ENCODE measurements around the gene GOLPH3. TPM values are rescaled to one million over a fixed set of nuclear protein-coding genes. Genes with fewer than 3 reads are reported as not detected.

GOLPH3 gene
- total and polyA plus RNA-seq, 4 donors, result 64.1 to 116 (median 68.5) TPM

DNA sequence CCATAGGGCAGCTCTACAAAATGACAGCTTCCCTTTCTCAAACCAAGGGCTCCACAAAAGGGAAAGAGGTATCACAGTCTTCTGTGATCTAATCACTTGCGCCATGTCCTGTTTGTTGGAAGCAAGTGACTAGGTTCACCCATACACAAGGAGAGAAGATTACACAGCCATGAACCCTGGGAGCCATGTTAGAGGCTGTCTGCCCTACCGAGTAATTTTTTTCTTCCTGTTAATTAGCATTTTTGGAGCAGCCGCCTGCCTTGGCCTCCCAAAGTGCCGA, 33.2 kb upstream of the GOLPH3 start:
- H3K27me3 ChIP-seq (ENCODE audit: control insufficient read depth in 4 of 4, insufficient read depth in 4 of 4, low read length in 3 of 4), result no peaks in the 10 kb centered on the region
- no peak overlapping the region for H3K4me3 ChIP-seq (ENCODE audit: low read depth in 1 of 3, low read length in 3 of 3)
- no peak for TF ChIP-seq FOXA1 (IDR thresholded peaks at IDR 0.05)
- no peak for TF ChIP-seq MAX (IDR thresholded peaks at IDR 0.05)
- TF ChIP-seq HNF4A (conservative IDR thresholded peaks at IDR 0.05), result no peak
- TF ChIP-seq EGR1 (IDR thresholded peaks at IDR 0.05; ENCODE audit: low read depth in 2 of 2), result no peak
- no peak for TF ChIP-seq HNF4G (IDR thresholded peaks at IDR 0.05)
- TF ChIP-seq, protein P1, sequence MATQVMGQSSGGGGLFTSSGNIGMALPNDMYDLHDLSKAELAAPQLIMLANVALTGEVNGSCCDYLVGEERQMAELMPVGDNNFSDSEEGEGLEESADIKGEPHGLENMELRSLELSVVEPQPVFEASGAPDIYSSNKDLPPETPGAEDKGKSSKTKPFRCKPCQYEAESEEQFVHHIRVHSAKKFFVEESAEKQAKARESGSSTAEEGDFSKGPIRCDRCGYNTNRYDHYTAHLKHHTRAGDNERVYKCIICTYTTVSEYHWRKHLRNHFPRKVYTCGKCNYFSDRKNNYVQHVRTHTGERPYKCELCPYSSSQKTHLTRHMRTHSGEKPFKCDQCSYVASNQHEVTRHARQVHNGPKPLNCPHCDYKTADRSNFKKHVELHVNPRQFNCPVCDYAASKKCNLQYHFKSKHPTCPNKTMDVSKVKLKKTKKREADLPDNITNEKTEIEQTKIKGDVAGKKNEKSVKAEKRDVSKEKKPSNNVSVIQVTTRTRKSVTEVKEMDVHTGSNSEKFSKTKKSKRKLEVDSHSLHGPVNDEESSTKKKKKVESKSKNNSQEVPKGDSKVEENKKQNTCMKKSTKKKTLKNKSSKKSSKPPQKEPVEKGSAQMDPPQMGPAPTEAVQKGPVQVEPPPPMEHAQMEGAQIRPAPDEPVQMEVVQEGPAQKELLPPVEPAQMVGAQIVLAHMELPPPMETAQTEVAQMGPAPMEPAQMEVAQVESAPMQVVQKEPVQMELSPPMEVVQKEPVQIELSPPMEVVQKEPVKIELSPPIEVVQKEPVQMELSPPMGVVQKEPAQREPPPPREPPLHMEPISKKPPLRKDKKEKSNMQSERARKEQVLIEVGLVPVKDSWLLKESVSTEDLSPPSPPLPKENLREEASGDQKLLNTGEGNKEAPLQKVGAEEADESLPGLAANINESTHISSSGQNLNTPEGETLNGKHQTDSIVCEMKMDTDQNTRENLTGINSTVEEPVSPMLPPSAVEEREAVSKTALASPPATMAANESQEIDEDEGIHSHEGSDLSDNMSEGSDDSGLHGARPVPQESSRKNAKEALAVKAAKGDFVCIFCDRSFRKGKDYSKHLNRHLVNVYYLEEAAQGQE (IDR thresholded peaks at IDR 0.05), result no peak
- TF ChIP-seq RXRA (IDR thresholded peaks at IDR 0.05), result no peak
- TF ChIP-seq, protein P2, sequence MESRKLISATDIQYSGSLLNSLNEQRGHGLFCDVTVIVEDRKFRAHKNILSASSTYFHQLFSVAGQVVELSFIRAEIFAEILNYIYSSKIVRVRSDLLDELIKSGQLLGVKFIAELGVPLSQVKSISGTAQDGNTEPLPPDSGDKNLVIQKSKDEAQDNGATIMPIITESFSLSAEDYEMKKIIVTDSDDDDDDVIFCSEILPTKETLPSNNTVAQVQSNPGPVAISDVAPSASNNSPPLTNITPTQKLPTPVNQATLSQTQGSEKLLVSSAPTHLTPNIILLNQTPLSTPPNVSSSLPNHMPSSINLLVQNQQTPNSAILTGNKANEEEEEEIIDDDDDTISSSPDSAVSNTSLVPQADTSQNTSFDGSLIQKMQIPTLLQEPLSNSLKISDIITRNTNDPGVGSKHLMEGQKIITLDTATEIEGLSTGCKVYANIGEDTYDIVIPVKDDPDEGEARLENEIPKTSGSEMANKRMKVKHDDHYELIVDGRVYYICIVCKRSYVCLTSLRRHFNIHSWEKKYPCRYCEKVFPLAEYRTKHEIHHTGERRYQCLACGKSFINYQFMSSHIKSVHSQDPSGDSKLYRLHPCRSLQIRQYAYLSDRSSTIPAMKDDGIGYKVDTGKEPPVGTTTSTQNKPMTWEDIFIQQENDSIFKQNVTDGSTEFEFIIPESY (IDR thresholded peaks at IDR 0.05), result no peak
- TF ChIP-seq, protein P3, sequence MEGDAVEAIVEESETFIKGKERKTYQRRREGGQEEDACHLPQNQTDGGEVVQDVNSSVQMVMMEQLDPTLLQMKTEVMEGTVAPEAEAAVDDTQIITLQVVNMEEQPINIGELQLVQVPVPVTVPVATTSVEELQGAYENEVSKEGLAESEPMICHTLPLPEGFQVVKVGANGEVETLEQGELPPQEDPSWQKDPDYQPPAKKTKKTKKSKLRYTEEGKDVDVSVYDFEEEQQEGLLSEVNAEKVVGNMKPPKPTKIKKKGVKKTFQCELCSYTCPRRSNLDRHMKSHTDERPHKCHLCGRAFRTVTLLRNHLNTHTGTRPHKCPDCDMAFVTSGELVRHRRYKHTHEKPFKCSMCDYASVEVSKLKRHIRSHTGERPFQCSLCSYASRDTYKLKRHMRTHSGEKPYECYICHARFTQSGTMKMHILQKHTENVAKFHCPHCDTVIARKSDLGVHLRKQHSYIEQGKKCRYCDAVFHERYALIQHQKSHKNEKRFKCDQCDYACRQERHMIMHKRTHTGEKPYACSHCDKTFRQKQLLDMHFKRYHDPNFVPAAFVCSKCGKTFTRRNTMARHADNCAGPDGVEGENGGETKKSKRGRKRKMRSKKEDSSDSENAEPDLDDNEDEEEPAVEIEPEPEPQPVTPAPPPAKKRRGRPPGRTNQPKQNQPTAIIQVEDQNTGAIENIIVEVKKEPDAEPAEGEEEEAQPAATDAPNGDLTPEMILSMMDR (IDR thresholded peaks at IDR 0.05; ENCODE audit: low read depth, low read length, missing input control), result no peak
- TF ChIP-seq TAF1 (conservative IDR thresholded peaks at IDR 0.05), result no peak
- no peak for TF ChIP-seq YY1 (IDR thresholded peaks at IDR 0.05)
- TF ChIP-seq GABPA (IDR thresholded peaks at IDR 0.05 in 1 of 2, conservative IDR thresholded peaks at IDR 0.05 in 1 of 2), result no peak
- TF ChIP-seq SP1 (IDR thresholded peaks at IDR 0.05), result no peak
- no peak for TF ChIP-seq RAD21 (IDR thresholded peaks at IDR 0.05)
- no peaks in the 10 kb centered on the region for H3K36me3 ChIP-seq (ENCODE audit: control insufficient read depth in 4 of 4, insufficient read depth in 3 of 4, low read depth in 1 of 4, low read length in 3 of 4)
- 95% methylated on average over 4 of the region's 4 CpGs for WGBS
- no peak for DNase-seq (ENCODE audit: low spot score)
- H3K4me1 ChIP-seq (ENCODE audit: control insufficient read depth in 4 of 4, insufficient read depth in 4 of 4, low read length in 3 of 4), result peaks cover 17 to 42% (median 30%) of the 10 kb centered on the region in 4 donors
- H3K27ac ChIP-seq (ENCODE audit: low read depth in 1 of 2, low read length in 2 of 2), result no peak overlapping the region
- no peaks in the 10 kb centered on the region for H3K9me3 ChIP-seq (ENCODE audit: control insufficient read depth in 4 of 4, low read length in 3 of 4)
- no peak overlapping the region for H3K9ac ChIP-seq (ENCODE audit: low read depth in 1 of 2, low read length in 2 of 2)

DNA sequence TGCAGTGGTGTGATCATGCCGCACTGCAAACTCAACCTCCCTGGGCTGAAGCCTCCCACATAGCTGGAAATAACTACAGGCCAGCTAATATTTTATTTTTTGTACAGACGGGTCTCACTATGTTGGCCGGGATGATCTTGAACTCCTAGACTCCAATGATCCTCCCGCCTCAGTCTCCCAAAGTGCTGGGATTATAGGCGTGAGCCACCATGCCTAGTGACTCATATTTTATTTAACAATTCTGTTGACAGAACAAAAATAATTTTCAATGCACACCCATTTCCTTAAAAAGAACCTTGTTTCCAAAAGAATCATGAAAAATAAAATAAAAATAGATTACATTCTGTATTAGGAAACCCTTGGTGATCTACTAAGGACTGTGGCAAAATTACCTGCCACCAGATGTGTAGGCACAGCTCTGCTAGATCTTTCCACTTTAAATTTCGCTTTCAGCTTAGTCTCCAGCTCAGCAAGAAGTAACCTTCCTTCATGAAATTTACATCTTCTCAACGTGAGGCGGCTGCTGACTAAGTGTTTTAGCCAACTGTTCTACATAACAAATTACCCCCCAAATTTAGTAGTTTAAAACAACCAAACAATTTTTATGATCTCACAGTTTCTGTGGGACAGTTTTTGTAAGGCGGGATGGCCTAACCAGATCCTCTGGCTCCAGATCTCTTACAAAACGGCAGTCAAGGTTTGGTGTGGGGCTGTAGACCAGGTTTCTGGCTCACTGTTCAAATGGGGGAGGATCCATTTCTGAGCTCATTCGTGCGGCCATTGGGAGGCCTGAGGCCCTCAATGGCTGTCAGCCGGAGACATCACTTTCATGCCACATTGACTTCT, 32.6 kb upstream of the GOLPH3 start:
- Histone ChIP-seq H3K9me3 (ENCODE audit: control insufficient read depth in 4 of 4, low read length in 3 of 4) (no peaks in the 10 kb centered on the region), H3K36me3 (ENCODE audit: control insufficient read depth in 4 of 4, insufficient read depth in 3 of 4, low read depth in 1 of 4, low read length in 3 of 4) (no peaks in the 10 kb centered on the region), H3K4me1 (ENCODE audit: control insufficient read depth in 4 of 4, insufficient read depth in 4 of 4, low read length in 3 of 4) (peaks cover 17 to 45% (median 30%) of the 10 kb centered on the region in 4 donors), H3K4me3 (ENCODE audit: low read depth in 1 of 3, low read length in 3 of 3) (no peak overlapping the region), H3K27me3 (ENCODE audit: control insufficient read depth in 4 of 4, insufficient read depth in 4 of 4, low read length in 3 of 4) (no peaks in the 10 kb centered on the region), H3K9ac (ENCODE audit: low read depth in 1 of 2, low read length in 2 of 2) (no peak overlapping the region), H3K27ac (ENCODE audit: low read depth in 1 of 2, low read length in 2 of 2) (no peak overlapping the region)
- no peak for TF ChIP-seq FOXA1 (IDR thresholded peaks at IDR 0.05)
- TF ChIP-seq JUND (IDR thresholded peaks at IDR 0.05), result no peak
- no peak for TF ChIP-seq RAD21 (IDR thresholded peaks at IDR 0.05)
- TF ChIP-seq, protein P2 (IDR thresholded peaks at IDR 0.05), result no peak
- no peak for TF ChIP-seq NR2F2 (IDR thresholded peaks at IDR 0.05)
- no peak for TF ChIP-seq FOXA2 (IDR thresholded peaks at IDR 0.05)
- no peak for TF ChIP-seq GABPA (IDR thresholded peaks at IDR 0.05 in 1 of 2, conservative IDR thresholded peaks at IDR 0.05 in 1 of 2)
- TF ChIP-seq EGR1 (IDR thresholded peaks at IDR 0.05; ENCODE audit: low read depth in 2 of 2), result no peak
- TF ChIP-seq SP1 (IDR thresholded peaks at IDR 0.05), result no peak
- TF ChIP-seq RXRA (IDR thresholded peaks at IDR 0.05), result no peak
- no peak for TF ChIP-seq TAF1 (conservative IDR thresholded peaks at IDR 0.05)
- TF ChIP-seq HNF4G (IDR thresholded peaks at IDR 0.05), result no peak
- 92% methylated on average over 13 of the region's 13 CpGs for WGBS
- DNase-seq (ENCODE audit: low spot score), result no peak
